HT-29 (cell line): ENCODE results near the gene ADSL. TPM values are rescaled to one million over a fixed set of nuclear protein-coding genes. Genes with fewer than 3 reads are reported as not detected.

Experiments used
- DNase-seq: peaks from one replicate; pipeline ENCODE4 v3.0.0-alpha.2; 2015; ENCODE audit warnings: low spot score
- total RNA-seq: library from RNA; depleted of rRNA; stranded (reverse); fragments of >200 nt; shearing (Covaris generic); gene quantifications from 2 replicates; pipeline ENCODE4 v1.2.3, GENCODE V29; 2014

Gene ADSL
- total RNA-seq, 1 experiment from 2014 or later, result 62.4 TPM

- no peak for DNase-seq
These were observed 70.7 kb downstream of the ADSL start for GRCh38 chr22:40417041-40417440.

GRCh38 chr22:40417881-40418280, 71.6 kb downstream of the ADSL start:
- DNase-seq, result no peak

- no peak for DNase-seq
These were observed 72.3 kb downstream of the ADSL start for GRCh38 chr22:40418366-40419201.

GRCh38 chr22:40419718-40420117, 73.4 kb downstream of the ADSL start:
- no peak for DNase-seq

GRCh38 chr22:40420341-40421081, 74.2 kb downstream of the ADSL start:
- DNase-seq, result no peak

- no peak for DNase-seq
These were observed 74.7 kb downstream of the ADSL start for GRCh38 chr22:40421082-40421350.

- no peak for DNase-seq
These were observed 75.6 kb downstream of the ADSL start for GRCh38 chr22:40421941-40422340.

GRCh38 chr22:40422558-40423309, 76.4 kb downstream of the ADSL start:
- DNase-seq, result no peak

- no peak for DNase-seq
These were observed 77.0 kb downstream of the ADSL start for GRCh38 chr22:40423310-40423688.

GRCh38 chr22:40423882-40424640, 77.8 kb downstream of the ADSL start:
- DNase-seq, result no peak

- DNase-seq, result no peak
These were observed 78.8 kb downstream of the ADSL start for GRCh38 chr22:40425082-40425481.

- DNase-seq, result no peak
These were observed 80.5 kb downstream of the ADSL start for GRCh38 chr22:40426594-40427333.

GRCh38 chr22:40428796-40429195, 82.5 kb downstream of the ADSL start:
- no peak for DNase-seq

- DNase-seq, result no peak
These were observed 83.2 kb downstream of the ADSL start for GRCh38 chr22:40429481-40429880.

GRCh38 chr22:40430991-40431390, 84.7 kb downstream of the ADSL start:
- DNase-seq, result no peak

GRCh38 chr22:40432157-40432556, 85.9 kb downstream of the ADSL start:
- no peak for DNase-seq

GRCh38 chr22:40432625-40433024, 86.3 kb downstream of the ADSL start:
- no peak for DNase-seq

- no peak for DNase-seq
These were observed 87.3 kb downstream of the ADSL start for GRCh38 chr22:40433416-40434090.

- DNase-seq, result no peak
These were observed 87.8 kb downstream of the ADSL start for GRCh38 chr22:40434106-40434505.

GRCh38 chr22:40434745-40435144, 88.4 kb downstream of the ADSL start:
- DNase-seq, result no peak
